Measurements from ENCODE around the gene CORO2A.

CORO2A gene

GRCh38 chr9:98189412-98189811 is 3.0 kb downstream of the CORO2A start:
- in situ Hi-C loops (cut with MboI; ENCODE audit: low sequenced_read_pairs, unreplicated experiment): no loop called here
- TF ChIP-seq, protein P1, sequence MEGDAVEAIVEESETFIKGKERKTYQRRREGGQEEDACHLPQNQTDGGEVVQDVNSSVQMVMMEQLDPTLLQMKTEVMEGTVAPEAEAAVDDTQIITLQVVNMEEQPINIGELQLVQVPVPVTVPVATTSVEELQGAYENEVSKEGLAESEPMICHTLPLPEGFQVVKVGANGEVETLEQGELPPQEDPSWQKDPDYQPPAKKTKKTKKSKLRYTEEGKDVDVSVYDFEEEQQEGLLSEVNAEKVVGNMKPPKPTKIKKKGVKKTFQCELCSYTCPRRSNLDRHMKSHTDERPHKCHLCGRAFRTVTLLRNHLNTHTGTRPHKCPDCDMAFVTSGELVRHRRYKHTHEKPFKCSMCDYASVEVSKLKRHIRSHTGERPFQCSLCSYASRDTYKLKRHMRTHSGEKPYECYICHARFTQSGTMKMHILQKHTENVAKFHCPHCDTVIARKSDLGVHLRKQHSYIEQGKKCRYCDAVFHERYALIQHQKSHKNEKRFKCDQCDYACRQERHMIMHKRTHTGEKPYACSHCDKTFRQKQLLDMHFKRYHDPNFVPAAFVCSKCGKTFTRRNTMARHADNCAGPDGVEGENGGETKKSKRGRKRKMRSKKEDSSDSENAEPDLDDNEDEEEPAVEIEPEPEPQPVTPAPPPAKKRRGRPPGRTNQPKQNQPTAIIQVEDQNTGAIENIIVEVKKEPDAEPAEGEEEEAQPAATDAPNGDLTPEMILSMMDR (IDR thresholded peaks at IDR 0.05; ENCODE audit: borderline replicate concordance, control extremely low read depth, extremely low read depth, insufficient read depth, missing control alignments): no peak
- DNase-seq (ENCODE audit: low spot score): no peak

- in situ Hi-C loops (cut with MboI; ENCODE audit: low sequenced_read_pairs, unreplicated experiment): no loop called here
- TF ChIP-seq, protein P1 (IDR thresholded peaks at IDR 0.05; ENCODE audit: borderline replicate concordance, control extremely low read depth, extremely low read depth, insufficient read depth, missing control alignments): no peak
- no peak for DNase-seq (ENCODE audit: low spot score)
Observed at GRCh38 chr9:98187926-98188325, 4.5 kb downstream of the CORO2A start.

DNA sequence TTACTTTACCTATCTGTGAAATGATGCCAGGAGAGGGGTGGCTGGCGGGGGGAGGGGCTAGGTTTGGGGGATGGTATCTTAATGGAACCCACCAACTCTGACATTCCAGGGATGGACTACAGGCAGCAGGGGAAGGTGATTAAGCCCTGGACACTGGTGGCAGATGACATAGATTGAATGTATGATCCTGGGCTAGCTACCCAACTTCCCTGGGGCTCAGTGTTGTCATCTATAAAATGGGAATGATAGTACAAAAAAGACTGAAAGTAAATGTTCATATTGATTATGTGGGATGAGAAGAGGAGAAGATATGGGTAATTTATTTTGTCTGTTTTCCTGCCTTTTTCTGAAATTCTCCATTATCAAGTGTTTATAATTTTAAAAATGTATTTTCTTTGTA is 6.2 kb downstream of the CORO2A start:
- no peak for DNase-seq (ENCODE audit: low spot score)
- TF ChIP-seq, protein P1 (IDR thresholded peaks at IDR 0.05; ENCODE audit: borderline replicate concordance, control extremely low read depth, extremely low read depth, insufficient read depth, missing control alignments): no peak
- in situ Hi-C loops (cut with MboI; ENCODE audit: low sequenced_read_pairs, unreplicated experiment): no loop called here

- in situ Hi-C loops (cut with MboI; ENCODE audit: low sequenced_read_pairs, unreplicated experiment): no loop called here
- DNase-seq (ENCODE audit: low spot score): no peak
- TF ChIP-seq, protein P1 (IDR thresholded peaks at IDR 0.05; ENCODE audit: borderline replicate concordance, control extremely low read depth, extremely low read depth, insufficient read depth, missing control alignments): no peak
Observed at GRCh38 chr9:98185611-98186171, 6.7 kb downstream of the CORO2A start.

DNA sequence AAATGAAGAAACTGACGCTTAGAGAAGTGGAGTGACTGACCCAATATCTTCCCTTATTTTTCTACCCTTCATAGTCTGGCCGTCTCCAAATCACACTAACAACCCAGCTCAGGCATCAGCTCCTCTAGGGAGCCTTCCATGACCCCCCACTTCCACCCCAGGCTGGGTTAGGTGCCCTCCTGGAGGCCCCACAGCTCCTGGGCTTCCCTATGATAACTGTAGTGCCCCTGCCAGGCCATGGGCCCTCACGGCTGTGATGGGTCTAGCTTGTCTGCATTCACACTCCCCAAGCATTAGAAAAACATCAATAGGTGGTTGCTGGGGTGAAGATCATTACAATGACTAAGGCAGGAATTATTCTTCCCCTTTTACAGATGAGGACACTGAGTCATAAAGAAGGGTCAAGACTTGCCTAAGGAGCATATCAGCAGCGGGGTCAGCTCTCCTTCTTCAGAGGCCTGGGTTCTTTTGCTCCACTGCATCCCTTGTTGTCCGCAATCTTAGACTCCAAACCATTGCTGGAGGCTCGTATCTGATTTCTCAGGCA is 7.3 kb downstream of the CORO2A start:
- in situ Hi-C loops (cut with MboI; ENCODE audit: low sequenced_read_pairs, unreplicated experiment): no loop called here
- no peak for DNase-seq (ENCODE audit: low spot score)
- TF ChIP-seq, protein P1 (IDR thresholded peaks at IDR 0.05; ENCODE audit: borderline replicate concordance, control extremely low read depth, extremely low read depth, insufficient read depth, missing control alignments): no peak

GRCh38 chr9:98184326-98184725 is 8.1 kb downstream of the CORO2A start:
- TF ChIP-seq, protein P1 (IDR thresholded peaks at IDR 0.05; ENCODE audit: borderline replicate concordance, control extremely low read depth, extremely low read depth, insufficient read depth, missing control alignments): no peak
- in situ Hi-C loops (cut with MboI; ENCODE audit: low sequenced_read_pairs, unreplicated experiment): no loop called here
- no peak for DNase-seq (ENCODE audit: low spot score)

All from GM13976 (cell line).